ENCODE data around the gene PSPH. TPM values are rescaled to one million over a fixed set of nuclear protein-coding genes. Genes with fewer than 3 reads are reported as not detected.
"Not testable (repeated sequence)": the region's sequence is repeated elsewhere in the genome, so short reads cannot be mapped to it uniquely, and the experiment has no call there.

PSPH gene
- total RNA-seq, 1 experiment from 2014 or later = 103 TPM

- DNase-seq = no peak
Observed at GRCh38 chr7:56083150-56083785, 32.0 kb upstream of the PSPH start.

DNA sequence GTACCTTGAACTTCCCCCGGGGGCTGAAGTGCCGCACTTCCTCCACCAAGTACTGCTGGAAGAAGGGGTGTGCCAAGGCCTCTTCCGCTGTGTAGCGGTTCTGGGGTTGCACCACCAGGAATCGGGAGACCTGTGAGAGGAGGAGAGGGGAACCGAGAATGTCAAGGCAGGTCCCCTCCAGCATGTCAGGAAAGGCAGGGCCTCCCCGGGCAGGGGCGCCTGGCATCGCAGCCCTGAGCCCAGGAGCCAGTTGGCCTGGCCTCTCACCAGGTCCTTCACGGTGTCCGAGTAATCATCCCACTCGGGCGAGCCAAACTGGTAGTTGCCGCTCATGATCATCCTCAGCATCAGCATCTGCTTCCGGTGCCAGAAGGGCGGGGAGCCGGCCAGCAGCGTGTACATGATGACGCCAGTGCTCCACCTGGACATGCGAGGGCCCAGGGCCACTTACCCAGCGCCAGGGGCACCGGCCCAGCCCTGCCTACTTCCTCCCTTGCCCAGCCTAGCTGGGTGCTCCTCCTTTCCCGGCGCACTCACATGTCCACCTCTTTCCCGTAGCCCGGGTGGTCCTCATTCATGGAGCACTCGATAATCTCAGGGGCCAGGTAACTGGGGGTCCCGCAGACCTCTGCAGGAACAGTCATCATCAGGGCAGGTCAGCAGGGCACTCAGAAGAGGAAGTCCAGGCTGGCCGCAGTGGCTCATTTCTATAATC lies 30.5 kb upstream of the PSPH start:
- CTCF ChIA-PET = no interaction called here
- Histone ChIP-seq H3K4me1 (replicated peaks; ENCODE audit: insufficient read depth) (peaks cover 7% of the 10 kb centered on the region), H3K9me2 (ENCODE audit: insufficient read depth) (no peaks in the 10 kb centered on the region), H3F3A (ENCODE audit: insufficient read depth, low read depth) (peaks cover 18% of the 10 kb centered on the region), H2AFZ (no peak overlapping the region), H3K36me3 (ENCODE audit: low read depth) (peaks cover 31% of the 10 kb centered on the region), H3K4me2 (no peak overlapping the region), H3K79me2 (ENCODE audit: low read depth) (no peaks in the 10 kb centered on the region), H4K20me1 (ENCODE audit: insufficient read depth) (no peaks in the 10 kb centered on the region), H3K27me3 (ENCODE audit: insufficient read depth, low read depth) (no peaks in the 10 kb centered on the region), H3K4me3 (no peak overlapping the region), H3K27ac (no peak overlapping the region), H3K9me3 (ENCODE audit: insufficient read depth, low read depth) (no peaks in the 10 kb centered on the region)
- DNase-seq = no peak
- no peak for TF ChIP-seq EZH2 (IDR thresholded peaks at IDR 0.05; ENCODE audit: low read depth)
- TF ChIP-seq, protein P1, sequence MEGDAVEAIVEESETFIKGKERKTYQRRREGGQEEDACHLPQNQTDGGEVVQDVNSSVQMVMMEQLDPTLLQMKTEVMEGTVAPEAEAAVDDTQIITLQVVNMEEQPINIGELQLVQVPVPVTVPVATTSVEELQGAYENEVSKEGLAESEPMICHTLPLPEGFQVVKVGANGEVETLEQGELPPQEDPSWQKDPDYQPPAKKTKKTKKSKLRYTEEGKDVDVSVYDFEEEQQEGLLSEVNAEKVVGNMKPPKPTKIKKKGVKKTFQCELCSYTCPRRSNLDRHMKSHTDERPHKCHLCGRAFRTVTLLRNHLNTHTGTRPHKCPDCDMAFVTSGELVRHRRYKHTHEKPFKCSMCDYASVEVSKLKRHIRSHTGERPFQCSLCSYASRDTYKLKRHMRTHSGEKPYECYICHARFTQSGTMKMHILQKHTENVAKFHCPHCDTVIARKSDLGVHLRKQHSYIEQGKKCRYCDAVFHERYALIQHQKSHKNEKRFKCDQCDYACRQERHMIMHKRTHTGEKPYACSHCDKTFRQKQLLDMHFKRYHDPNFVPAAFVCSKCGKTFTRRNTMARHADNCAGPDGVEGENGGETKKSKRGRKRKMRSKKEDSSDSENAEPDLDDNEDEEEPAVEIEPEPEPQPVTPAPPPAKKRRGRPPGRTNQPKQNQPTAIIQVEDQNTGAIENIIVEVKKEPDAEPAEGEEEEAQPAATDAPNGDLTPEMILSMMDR (conservative IDR thresholded peaks at IDR 0.05) = no peak
- intact Hi-C loops (cut with micrococcal nuclease; ENCODE audit: unreplicated experiment) = no loop called here
- no TSS peak for BruUV-seq (replicated peaks)
- POLR2A ChIA-PET (ENCODE audit: unreplicated experiment) = no interaction called here

More at GRCh38 chr7:56083150-56083785, 32.0 kb upstream of the PSPH start:
- Histone ChIP-seq H3F3A (ENCODE audit: insufficient read depth, low read depth) (peaks cover 11% of the 10 kb centered on the region; the same call in 1 of the 2 replicates), H3K79me2 (ENCODE audit: low read depth) (no peaks in the 10 kb centered on the region), H3K9me2 (ENCODE audit: insufficient read depth) (no peaks in the 10 kb centered on the region), H3K4me3 (no peak overlapping the region), H3K9me3 (ENCODE audit: insufficient read depth, low read depth) (no peaks in the 10 kb centered on the region), H3K27ac (no peak overlapping the region), H4K20me1 (ENCODE audit: insufficient read depth) (no peaks in the 10 kb centered on the region), H2AFZ (no peak overlapping the region), H3K27me3 (ENCODE audit: insufficient read depth, low read depth) (no peaks in the 10 kb centered on the region), H3K36me3 (ENCODE audit: low read depth) (peaks cover 22% of the 10 kb centered on the region), H3K4me2 (no peak overlapping the region), H3K4me1 (replicated peaks; ENCODE audit: insufficient read depth) (no peaks in the 10 kb centered on the region)
- TF ChIP-seq, protein P1 (conservative IDR thresholded peaks at IDR 0.05) = no peak
- TF ChIP-seq EZH2 (IDR thresholded peaks at IDR 0.05; ENCODE audit: low read depth) = no peak
- intact Hi-C loops (cut with micrococcal nuclease; ENCODE audit: unreplicated experiment) = no loop called here
- ChIA-PET POLR2A (ENCODE audit: unreplicated experiment) (interaction anchor here (0.6 to 0.7 kb wide), 2 partner anchors 10 to 18 kb away, joined by 6 to 37 read pairs; no protein-coding TSS in a partner anchor), CTCF (no interaction called here)
- no TSS peak for BruUV-seq (replicated peaks)

DNA sequence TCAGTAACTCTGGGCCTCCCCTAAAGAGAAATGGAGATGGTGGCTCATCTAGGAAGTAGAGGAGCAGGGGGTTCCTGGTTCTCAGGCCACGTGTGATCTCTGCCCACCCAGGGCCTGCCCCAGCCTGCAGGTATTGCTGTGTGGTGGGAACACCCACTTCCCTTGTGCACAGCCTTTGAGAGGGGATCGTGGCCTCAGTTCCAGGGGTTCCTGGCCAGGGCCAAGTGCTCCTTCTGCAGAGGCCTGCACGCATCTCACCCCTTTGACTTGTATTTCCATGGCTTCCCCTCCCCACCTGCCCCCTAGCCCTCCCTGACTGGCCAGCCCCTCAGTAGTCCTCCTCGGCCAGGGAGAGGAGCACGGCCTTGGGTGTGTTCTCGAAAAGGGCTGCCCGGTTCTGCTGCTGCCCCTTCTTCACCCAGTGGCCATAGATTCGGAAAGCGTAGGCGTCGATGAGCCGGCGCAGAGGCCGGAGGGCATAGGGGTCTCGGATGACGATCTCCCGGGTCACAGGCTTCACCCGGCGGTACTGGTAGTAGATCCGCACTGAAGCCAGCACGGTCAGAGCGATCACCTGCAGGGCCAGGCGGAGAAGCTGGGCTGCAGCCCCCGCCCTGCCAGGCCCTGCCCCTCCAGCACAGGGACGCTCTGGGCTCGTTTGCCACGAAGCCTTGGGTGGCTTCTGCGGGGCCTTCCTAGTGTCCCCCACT lies 29.6 kb upstream of the PSPH start:
- DNase-seq; CTCF ChIA-PET; H3K4me2 ChIP-seq; H3K27me3 ChIP-seq (ENCODE audit: insufficient read depth, low read depth); H2AFZ ChIP-seq; intact Hi-C loops (cut with micrococcal nuclease; ENCODE audit: unreplicated experiment); BruUV-seq (replicated peaks); H3K79me2 ChIP-seq (ENCODE audit: low read depth); H3K9me3 ChIP-seq (ENCODE audit: insufficient read depth, low read depth); H3K9me2 ChIP-seq (ENCODE audit: insufficient read depth); H4K20me1 ChIP-seq (ENCODE audit: insufficient read depth); POLR2A ChIA-PET (ENCODE audit: unreplicated experiment); H3K4me3 ChIP-seq; H3K27ac ChIP-seq: not testable (repeated sequence)
- Histone ChIP-seq H3K36me3 (ENCODE audit: low read depth) (peaks cover 31% of the 10 kb centered on the region), H3F3A (ENCODE audit: insufficient read depth, low read depth) (peaks cover 27% of the 10 kb centered on the region), H3K4me1 (replicated peaks; ENCODE audit: insufficient read depth) (peaks cover 16% of the 10 kb centered on the region)
